C4-2B (cell line): ENCODE data around the gene TOM1L1.

Experiments used
- ZFX ChIP-seq: fragments of 450-650 bp; IDR thresholded peaks from 2 replicates; pipeline ENCODE4 v1.6.1; 2017
- TF ChIP-seq, protein P1 (sequence below): fragments of 450-650 bp; conservative IDR thresholded peaks from 2 replicates; pipeline ENCODE4 v1.5.1; 2017; ENCODE audit warnings: mild to moderate bottlenecking

DNA sequence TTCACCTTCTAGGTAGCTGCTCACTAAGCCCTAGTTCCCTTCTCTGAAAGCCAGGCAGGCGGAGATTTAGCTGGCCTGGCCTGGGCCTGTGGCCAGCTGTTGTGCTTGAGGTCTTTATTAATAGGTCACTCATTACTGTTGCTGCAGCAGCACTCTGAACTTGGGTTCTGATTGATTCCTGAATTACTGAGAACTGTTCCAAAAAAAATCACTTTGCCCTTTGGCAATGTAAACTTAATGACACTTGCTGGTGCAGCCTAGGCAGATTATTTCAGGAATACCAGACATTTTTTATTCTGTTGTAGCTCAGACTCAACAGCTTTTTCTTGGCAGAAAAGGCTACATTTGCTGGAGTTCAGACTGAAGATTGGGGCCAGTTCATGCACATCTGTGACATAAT, 2.7 kb downstream of the TOM1L1 start:
- no peak for TF ChIP-seq ZFX
- TF ChIP-seq, protein P1, sequence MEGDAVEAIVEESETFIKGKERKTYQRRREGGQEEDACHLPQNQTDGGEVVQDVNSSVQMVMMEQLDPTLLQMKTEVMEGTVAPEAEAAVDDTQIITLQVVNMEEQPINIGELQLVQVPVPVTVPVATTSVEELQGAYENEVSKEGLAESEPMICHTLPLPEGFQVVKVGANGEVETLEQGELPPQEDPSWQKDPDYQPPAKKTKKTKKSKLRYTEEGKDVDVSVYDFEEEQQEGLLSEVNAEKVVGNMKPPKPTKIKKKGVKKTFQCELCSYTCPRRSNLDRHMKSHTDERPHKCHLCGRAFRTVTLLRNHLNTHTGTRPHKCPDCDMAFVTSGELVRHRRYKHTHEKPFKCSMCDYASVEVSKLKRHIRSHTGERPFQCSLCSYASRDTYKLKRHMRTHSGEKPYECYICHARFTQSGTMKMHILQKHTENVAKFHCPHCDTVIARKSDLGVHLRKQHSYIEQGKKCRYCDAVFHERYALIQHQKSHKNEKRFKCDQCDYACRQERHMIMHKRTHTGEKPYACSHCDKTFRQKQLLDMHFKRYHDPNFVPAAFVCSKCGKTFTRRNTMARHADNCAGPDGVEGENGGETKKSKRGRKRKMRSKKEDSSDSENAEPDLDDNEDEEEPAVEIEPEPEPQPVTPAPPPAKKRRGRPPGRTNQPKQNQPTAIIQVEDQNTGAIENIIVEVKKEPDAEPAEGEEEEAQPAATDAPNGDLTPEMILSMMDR = no peak
